Daoy (cell line): Measurements from ENCODE around the gene PALMD. TPM values are rescaled to one million over a fixed set of nuclear protein-coding genes. Genes with fewer than 3 reads are reported as not detected.
A peak's percentile ranks its signal among the peaks of the same experiment; 100 is the strongest.

ENCODE experiments used
- DNase-seq: peaks from one replicate; pipeline ENCODE4 v3.0.0-alpha.2; 2015; ENCODE audit warnings: low read depth
- total RNA-seq: library from RNA; depleted of rRNA; stranded (reverse); fragments of >200 nt; shearing (Covaris generic); gene quantifications from 2 replicates; pipeline ENCODE4 v1.2.3, GENCODE V29; 2014

The PALMD gene
- total RNA-seq, 1 experiment from 2014 or later, result 4.2 TPM

DNA sequence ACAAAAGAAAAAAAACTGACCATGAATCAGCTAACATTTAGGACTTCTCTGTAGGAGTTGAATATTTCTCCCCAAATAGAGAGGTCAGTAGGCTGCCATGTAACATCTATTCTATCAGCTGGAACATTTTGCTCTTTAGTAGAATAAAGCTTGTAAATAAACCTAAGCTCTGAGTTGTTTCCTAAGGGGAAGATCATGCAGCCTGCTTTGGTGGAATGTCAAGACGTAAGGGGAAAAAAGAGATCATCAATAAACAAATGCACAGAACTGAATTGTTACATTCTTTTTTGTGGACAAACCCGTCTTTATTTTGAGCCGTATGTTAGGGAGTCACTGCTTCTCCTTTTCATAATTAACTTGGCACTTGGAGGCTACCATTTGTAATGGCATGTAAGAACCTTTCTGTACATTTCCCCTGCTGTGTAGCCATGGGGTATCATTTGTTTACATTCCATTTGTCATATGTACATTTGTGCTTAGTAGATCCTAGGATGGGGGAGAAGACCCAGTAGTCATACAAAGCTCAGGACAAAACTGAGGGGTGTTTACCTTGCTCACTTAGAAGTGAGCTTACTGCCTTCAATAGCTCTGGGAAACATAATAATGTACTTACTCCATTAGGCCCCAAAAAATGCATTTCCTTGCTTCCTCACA, 10.8 kb upstream of the PALMD start:
- no peak for DNase-seq

DNA sequence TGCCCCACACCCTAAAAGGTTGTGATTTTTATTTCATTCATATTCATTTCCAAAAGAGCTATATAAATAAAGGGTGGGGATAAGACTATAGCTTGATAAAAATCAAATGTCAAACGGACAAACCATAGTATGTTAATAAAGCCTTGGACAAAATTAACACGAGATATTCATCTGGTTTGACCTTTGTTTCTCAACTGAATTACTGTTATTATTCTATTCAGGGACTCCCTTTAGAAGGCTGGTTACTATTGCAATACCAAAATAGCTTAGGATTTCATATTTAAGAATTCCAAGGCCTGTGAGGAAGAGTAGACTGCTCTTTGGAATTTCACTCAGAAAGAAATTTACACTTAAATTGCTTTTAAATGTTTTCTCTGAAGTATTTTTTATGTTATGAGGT, 10.2 kb upstream of the PALMD start:
- DNase-seq, result no peak

DNA sequence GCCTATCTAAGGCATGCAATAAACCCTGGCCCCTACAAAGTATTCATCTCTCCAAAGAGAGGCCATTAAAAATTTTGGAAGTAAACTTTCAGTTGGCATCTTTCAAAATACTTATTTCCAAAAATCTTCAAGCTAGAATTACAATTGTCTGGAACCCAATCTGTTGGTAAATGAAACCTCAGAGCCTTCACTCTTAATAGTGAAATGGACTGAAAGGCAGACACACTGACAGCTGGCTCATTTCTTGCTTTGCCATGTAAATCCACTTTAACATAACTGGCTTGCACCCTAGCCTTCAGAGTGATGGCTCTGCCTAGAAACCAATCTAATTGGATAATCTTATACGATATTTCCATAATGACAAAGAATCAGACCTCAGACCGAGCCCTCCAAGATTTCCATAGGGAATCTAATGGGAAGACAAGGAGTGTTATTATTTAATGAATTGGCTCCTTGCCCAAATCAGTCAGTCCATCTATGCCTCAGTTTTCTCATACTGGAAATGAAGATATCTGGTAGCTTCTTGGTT, 9.2 kb upstream of the PALMD start:
- DNase-seq, result no peak

DNA sequence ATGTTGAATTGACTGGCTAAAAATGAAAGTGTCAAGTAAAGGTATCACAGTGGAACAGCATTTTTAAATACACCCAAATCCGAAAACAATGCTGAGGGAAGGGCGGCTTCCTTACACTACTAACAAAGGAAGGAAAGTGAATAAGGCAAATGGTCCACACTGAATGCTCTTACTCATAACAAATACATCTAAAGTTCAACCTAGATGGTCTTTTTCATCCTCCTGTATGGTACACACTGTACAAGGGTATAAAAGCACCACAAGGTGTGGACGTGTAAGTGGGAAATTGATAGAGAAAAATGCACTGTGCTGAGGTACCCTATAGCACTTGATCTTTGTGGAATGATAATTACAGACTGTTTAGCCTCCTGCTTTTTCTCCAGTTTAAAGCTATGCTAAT, 7.1 kb upstream of the PALMD start:
- DNase-seq, result no peak

DNA sequence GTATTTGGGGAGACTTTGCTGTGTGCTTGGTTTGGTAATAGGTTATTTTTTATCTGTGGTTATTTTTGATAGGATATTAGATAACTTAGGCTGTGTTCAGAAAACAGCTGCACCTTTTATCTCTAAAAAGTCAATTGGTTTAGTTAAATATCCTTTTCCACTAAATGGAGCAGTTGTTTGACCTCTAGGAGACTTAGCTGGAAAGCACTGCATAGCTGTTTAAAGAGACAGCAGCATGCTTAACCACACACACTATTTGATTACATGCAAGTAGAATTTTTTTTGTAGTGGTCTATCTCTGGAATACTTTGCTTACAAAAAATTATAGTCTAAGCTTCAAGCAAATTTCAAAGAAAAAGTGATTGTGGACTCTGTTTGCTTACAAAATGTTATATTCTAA, 6.5 kb upstream of the PALMD start:
- DNase-seq, result no peak

DNA sequence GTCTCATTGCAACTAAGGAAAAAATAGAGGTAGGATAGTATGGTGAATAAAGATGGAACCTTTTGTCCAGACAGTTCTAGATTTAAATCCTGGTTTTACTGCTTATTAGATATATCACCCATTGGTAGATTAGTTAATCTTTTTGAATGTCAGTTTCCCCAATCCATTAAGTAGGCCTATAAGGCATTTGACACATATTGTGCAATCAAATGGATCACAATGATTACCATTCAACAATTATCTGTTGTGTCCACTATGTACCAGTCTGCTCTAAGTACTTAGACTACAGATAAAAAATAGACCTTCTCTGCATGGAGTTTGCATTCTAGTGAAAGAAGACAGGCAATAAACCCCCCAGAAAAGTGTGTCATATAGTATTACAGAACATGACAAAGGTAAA, 6.0 kb upstream of the PALMD start:
- DNase-seq, result no peak

DNA sequence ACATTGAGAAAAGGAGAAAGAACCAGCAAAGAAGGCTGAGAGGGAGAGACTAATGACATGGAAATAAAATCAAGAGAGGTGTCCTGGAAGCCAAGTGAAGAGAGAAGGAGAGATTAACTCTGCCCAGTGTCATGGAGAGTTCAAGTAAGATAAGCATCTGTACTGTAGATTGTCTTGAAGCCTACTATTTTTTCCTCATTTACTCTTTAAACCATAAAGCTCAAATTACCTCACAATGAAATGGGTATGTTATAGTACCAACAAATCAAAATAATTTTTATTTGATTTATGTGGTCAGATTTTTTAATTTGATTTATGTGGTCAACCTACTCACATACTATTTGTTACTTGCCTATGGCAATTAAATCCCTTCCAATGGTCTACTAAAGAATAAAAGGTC, 5.2 kb upstream of the PALMD start:
- DNase-seq, result no peak

DNA sequence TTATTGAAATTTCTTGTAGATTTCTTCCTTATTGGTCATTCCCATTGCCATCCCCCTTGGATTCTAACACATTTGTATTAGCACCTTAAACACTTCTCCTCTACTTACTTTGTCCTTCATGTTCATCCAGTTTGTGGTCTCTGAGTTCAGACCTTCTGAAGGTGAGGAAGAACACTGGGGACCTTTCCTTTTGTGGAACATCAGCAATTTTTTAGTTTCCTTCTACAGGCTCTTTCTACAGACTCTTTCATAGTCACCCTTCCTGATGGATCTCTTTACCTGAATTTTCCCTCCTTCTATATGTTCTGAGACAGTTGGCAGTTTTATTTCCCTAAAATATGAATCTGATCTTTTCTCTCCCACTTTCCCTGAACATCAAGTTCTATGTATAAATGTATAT, 4.4 kb upstream of the PALMD start:
- DNase-seq, result no peak

DNA sequence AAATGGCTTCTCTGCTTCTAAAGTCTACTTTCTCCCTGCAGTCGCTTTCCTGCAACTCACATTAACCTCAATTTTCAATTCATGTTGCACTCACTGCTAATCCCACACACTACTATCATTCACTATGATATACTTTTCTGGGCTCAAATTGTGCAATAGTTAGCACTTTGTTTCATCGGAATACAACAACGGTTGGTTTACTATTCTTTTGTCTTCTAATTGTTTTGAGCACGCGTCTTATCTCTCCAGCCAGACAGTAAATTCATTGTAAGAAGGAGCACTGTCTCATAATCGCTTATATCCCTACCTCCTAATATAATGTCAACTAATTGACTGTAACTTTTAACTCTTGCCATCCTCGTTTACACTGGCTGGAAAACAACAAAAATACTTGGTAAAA, 3.9 kb upstream of the PALMD start:
- no peak for DNase-seq

DNA sequence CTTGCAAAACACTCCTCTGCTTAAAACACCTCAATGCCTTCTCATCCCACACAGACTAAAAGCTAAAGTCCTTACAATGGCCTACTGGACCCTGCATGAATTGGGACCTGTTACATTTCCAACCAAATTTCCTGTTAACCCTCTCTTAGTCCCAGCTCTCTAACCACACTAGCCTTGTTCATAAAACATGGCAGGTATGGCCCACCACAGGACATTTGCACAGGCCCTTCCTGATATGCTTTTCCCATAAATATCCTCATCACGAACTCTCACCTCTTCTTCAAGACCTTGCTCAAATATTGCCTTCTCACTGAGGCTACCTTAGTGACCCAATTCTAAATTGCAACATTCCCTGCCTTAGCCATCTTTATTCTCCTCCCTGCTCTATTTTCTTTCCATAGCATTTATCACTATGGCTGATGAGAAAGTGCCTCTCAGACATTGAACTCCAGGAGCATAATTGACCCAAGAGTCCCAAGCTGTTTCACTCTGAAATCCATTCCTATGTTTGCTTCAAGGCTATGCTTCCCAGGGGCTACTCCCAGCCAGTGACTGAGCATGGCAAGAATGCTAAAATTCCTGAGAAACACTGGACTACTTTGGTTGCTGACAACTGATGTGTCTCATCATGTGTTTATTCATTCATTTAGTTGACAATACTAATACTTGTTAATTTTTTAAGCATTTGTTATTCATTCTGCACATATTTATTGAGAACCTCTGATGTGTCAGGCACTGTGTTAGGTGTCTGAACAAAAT, 2.7 kb upstream of the PALMD start:
- DNase-seq, result no peak

DNA sequence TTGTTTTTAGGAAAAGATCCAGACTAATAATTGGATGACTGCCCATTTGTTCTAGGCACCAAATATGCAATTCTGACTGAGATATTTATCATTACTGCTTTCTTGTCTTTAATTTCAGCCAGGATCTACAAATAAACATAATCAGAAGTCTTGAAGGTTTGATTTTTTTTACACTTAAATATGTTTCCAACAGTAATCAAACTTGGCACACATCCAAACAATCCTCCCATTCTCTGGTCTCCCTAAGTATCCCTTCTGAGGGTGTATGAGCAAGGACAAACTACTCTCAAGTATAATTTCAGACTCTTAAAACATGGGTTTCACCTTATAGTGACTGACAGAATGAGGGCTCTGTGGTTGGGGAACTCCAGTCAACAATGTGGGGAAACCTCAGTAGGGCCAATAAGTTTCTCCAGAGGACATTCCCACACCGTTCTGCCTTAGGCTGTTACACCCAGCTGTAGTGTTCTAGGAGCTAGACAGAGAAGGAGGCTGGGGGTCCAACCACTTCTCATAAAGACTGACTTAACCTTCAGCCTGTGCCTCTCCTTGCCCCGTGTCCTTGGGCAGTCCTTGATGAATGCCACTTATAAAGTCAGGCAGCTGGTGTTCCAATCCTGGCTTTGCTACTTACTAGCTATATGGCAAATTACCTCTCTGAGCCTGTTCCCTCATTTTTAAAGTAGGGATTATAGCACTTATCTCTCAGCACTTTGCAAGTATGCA, 1.5 kb upstream of the PALMD start:
- no peak for DNase-seq

DNA sequence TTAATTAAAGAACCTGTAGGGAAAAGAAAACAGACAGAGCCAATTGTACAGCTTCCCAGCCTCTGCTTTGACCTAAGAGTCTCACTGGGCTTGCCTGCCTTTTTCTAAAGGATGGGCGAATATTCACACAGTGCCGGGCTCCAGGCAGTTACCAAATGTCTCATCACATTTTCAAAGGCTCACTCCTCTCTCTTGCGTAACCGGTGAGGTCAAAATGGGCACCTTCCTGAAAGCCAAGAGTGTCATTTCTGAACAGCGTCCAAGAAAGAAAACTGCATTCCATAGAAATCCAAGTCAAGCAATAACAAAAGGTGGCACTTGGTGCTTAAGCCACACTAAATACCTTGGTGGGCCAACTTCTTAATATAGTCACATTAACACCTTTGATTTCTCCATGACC, 710 bp upstream of the PALMD start:
- peak; percentile 72 for DNase-seq

DNA sequence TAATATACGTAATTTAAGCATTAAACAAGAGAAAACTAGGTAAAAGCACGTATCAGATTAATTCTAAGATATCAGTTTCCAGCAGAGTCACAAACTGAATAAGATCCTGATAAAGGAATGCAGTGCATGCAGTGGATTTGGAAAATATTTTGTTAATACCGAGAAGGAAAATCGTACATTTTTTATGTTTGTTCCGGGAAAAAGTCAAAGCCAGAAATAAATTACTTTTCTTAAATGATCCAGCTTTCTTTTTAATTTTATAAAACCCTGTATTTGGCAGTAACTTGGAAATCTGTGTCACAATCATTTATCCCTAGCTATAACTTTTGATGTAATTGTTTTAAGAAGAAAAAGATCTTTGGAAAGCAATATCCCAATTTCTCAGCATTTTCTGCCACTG, 955 bp downstream of the PALMD start:
- DNase-seq, result no peak

DNA sequence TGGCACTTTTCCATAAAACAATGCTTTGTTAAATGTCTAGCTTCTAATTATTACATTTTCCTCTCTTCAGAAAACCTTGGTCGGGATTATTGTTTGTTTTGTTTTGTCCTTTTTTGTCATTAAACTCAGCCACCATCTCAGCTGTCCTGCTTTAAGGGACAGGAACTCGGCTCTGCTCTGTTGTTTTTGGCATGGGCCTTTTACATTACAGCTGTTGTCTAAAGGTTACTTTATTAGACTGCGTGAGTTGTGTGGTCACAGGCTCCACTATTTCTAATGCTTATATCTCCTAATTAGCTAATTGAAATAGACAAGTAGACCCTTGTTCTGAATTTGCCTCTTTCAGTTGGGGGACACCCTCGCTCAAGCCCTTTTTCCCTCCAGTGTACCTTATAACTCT, 1.6 kb downstream of the PALMD start:
- DNase-seq, result no peak

DNA sequence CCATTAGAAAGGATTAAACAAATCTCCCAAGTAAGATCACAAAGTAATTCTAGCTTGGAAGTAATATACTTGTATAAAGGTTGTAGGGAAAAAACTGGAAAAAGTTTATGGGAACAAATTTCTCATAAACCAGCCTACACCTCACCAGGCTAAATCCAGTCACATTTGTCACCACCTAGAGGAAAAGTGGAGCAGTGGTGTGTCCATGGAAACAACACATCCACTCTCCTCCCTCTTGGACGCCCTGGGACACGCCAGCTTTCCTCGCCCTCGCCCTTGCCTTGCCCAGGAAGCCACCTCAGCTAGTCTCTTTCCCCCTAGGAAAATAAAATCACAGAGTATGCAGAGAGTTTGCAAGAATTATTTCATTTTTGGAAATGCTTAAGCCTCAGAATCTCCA, 2.2 kb downstream of the PALMD start:
- peak; percentile 86 for DNase-seq

DNA sequence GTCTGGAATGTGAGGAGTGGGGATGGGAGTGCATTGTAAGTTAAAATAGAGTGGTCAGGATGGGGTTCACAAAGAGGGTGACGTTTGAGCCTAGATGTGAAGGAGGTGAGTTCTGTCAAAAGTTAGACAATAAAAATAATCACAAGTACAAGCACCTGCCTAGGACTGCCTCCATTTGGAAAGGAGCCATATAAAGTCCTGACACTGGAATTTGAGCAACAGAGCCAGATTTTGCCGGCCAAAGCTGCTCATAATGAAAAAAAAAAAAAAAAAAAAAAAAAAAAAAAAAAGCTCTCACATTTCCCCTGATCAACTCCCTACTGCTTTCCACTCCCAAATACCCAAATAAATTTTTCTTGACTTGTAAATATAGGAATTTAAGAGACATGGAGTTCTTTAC, 4.1 kb downstream of the PALMD start:
- DNase-seq, result no peak

DNA sequence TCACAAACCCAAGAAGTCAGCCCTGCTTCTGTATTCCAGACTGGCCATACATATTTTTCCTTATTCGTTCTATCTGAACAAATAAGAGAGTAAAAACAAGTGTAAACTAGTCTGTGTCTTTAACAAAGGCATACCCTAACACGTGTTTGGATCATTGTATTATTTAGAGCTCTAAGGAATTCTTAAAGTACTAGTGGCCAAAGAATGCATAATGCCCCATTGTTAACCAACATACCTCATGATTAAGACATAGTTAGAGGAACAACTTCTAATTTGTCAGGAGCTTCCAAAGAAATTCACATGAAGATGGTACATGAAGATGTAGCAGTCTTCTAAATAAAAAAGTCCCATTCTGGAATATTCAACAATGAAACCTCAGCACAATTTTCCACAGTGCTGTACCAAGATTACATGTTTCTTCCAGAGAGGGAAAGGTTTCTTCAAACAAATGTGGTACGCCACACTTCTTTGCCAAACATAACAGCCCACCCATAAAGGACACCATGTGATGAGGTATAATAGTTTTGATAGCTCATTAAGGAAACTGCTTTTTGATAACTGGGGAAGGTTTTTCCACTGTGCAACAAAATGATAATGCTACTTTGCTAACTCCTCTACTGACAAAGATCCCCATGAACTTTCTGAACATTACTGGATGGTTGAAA, 5.0 kb downstream of the PALMD start:
- DNase-seq, result no peak

DNA sequence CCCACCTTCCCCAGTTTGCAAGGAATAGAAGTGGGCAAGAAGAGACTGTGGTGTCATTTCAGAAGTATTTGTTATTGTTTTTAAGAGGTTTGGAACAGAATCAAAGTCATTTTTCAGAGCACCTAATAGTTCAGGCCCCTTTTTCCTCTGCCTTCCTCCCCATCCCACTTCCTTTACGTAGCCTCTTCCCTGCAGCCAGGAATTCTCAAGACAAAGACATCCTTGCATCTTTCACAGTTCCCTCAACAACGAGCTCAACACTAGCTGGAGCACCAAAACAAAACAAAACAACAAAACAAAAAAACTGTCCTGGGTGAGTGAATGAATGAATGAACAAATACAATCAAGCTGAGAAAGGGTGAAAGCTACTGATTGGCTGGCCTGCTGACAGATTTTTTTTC, 7.0 kb downstream of the PALMD start:
- DNase-seq, result peak; percentile 39

DNA sequence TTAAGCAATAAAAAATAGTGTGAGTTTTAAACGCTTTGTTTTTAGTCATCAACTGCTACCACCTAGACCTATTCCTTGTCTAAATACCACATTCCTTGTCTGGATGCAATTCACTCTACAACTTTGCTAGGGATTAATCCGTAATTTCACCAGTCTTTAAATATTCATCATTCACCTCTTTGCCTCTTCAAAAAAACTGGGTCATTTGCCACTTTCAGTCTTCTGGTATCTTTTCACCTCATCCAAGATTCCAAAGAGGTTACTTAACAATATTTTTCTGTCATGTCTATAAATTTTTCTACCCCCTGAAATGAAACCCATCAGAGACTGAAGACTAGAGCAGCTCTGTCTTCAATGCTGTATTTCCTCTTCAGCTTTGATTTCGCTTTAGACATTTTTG, 9.5 kb downstream of the PALMD start:
- DNase-seq, result no peak

DNA sequence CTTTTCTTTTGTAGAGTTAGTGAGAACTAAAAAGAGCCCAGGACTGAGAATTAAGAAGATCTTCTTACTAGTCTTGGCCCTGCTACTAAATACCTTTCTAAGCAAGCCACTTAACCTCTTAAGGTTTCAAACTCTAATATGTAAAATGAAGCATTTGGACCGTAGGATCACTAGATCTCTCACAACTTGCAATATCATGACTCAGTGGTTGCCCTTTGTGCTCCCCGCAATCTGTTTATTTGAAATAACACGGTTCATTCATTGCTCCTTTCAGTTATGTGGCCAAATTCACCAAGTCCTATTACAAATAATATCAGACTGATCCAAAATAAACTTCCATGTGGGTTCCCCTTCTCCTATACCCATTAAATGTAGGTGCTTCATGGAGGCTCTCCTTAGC, 10.8 kb downstream of the PALMD start:
- no peak for DNase-seq

DNA sequence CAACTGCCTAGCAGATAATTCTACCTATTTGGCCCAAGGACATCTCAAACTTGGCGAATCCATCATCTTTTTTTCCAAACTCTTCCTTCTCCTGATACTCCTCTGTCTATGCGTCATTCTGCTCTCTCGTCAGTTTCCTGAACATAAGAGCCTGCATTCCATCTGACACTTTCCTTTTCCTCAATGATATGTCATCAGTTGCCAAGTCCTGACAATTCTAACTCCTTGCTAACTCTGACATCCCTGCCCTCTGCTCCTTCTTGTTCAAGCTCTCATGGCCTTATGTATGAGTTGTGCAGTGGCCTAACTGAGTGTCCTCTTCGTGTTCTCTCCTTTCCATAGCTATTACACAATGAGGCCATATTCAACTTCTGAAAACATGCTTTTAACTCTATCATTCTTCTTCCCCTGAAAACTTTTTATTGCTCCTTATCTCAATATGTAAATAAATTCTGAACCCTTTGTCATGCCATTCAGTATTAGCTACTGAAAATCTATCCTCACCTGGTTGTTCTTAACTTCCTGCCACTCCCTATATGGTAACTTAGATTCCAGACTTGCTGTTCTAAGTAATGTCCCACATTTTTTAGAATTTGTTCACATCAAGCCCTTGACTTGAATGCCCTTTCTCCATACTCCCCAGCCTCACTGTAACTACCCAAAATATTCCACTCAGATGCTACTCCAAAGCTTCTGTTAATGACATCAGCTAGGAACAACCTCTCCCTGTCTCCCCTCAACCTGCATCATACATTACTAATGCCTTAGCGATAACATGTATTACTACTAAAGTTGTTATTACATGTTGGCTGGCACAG, 11.5 kb downstream of the PALMD start:
- no peak for DNase-seq

DNA sequence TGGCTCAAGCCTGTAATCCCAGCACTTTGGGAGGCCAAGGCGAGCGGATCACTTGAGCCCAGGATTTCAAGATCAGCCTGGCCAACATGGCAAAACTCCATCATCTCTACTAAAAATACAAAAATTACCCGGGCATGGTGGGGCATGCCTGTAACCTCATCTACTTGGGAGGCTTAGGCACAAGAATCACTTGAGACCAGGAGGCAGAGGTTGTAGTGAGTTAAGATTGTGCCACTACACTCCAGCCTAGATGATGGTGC, 12.0 kb downstream of the PALMD start:
- DNase-seq, result no peak
